ENCODE data around the gene PEX19.

GRCh38 chr1:160236806-160237205, 48.1 kb downstream of the PEX19 start:
- TF ChIP-seq EP300 (IDR thresholded peaks at IDR 0.05) (no peak), CTCF (IDR thresholded peaks at IDR 0.05) (no peak), KDM5A (IDR thresholded peaks at IDR 0.05) (no peak), SREBF2 (IDR thresholded peaks at IDR 0.05) (no peak)
